Ascending aorta (tissue), 2 donors: Measurements from ENCODE around the gene SAPCD2. TPM values are rescaled to one million over a fixed set of nuclear protein-coding genes. Genes with fewer than 3 reads are reported as not detected.

Experiments
- DNase-seq, 2 donors: peaks; one replicate each; pipeline ENCODE4 v3.0.0-alpha.2; 2019; ENCODE audit warnings: low spot score in 2 of 2
- H3K27ac ChIP-seq, 2 donors: fragments of 200-600 bp; sonication (generic); one replicate each; pipeline ENCODE4 v1.5.1; 2016 to 2017; ENCODE audit warnings: mild to moderate bottlenecking in 1 of 2
- H3K27me3 ChIP-seq: fragments of 200-600 bp; sonication (generic); one replicate; pipeline ENCODE4 v1.5.1; 2017
- H3K36me3 ChIP-seq, 2 donors: fragments of 200-600 bp; sonication (generic); one replicate each; pipeline ENCODE4 v1.5.1; 2016
- H3K4me1 ChIP-seq, 2 donors: fragments of 200-600 bp; sonication (generic); one replicate each; pipeline ENCODE4 v1.5.1; 2016 to 2017; ENCODE audit warnings: mild to moderate bottlenecking in 1 of 2
- H3K4me3 ChIP-seq, 2 donors: fragments of 200-600 bp; sonication (generic); one replicate each; pipeline ENCODE4 v1.5.1; 2016 to 2017; ENCODE audit warnings: mild to moderate bottlenecking in 1 of 2
- H3K9me3 ChIP-seq, 2 donors: fragments of 200-600 bp; sonication (generic); one replicate each; pipeline ENCODE4 v1.5.1; 2016
- intact Hi-C: fragments of 100-400 bp; cut with DNase I; formaldehyde crosslinking; loops from one replicate; pipeline ENCODE4 v1.15.1; 2023
- total RNA-seq: library from RNA; depleted of rRNA; stranded (reverse); fragments of >200 nt; gene quantifications from one replicate; pipeline ENCODE4 v1.1.0, GENCODE V29; 2016
- TF ChIP-seq, protein P1 (sequence below), 3 experiments: fragments of 200-600 bp in 2 of 3; fragments of 450-650 bp in 1 of 3; sonication (generic) in 2 of 3; IDR thresholded peaks; one replicate each; pipeline ENCODE4 v1.5.1; 2016 to 2019; ENCODE audit warnings: antibody characterized with exemption in 3 of 3, mild to moderate bottlenecking in 1 of 3, moderate library complexity in 1 of 3

SAPCD2 gene
- total RNA-seq, 1 donor from 2014 or later, result 8.7 TPM

DNA sequence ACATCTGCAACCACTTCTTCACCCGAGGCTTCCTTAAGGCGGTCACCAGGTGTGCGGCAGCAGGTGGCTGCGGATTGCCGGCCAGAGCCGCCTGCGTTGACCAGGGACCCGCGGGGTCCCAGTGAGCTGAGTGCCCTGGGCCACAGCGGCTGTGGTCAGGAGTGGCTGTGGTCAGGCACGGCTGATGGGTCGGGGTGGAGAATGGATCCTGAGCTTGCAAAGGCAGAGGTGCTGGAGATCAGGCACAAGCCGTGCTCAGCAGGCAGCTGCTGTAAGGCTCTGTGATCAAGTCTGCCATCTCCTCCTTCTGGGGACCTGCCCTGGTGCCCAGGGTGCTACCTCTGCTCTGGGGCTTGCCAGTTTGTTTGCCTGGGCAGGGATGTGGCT is 9.0 kb upstream of the SAPCD2 start:
- intact Hi-C loops, result no loop called here

DNA sequence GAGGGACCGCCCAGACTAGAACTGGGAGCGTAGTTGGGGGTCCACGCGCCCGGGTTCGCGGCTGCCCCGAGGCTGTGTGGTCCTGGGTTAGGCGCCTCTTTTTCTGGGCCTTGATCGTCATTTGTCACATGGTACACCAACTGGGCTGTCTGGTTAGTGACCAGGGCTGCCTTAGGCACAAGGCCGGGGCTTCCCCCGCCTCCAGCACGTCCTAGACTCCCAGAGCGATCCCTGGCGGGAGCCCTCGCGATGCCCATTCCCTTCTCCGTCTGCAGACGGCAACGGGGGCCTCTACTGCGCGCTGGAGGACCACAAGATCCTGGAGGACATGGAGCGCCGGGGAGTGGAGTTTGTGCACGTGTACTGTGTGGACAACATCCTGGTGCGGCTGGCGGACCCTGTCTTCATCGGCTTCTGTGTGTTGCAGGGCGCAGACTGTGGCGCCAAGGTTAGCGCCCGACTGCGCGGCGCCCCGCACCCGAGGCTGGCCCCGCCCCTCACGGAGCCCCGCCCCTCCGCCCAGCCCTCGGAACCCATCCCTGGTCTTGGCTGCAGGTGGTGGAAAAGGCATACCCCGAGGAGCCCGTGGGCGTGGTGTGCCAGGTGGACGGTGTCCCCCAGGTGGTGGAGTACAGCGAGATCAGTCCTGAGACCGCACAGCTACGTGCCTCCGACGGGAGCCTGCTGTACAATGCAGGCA is 8.5 kb upstream of the SAPCD2 start:
- DNase-seq, result no peak
- TF ChIP-seq, protein P1, sequence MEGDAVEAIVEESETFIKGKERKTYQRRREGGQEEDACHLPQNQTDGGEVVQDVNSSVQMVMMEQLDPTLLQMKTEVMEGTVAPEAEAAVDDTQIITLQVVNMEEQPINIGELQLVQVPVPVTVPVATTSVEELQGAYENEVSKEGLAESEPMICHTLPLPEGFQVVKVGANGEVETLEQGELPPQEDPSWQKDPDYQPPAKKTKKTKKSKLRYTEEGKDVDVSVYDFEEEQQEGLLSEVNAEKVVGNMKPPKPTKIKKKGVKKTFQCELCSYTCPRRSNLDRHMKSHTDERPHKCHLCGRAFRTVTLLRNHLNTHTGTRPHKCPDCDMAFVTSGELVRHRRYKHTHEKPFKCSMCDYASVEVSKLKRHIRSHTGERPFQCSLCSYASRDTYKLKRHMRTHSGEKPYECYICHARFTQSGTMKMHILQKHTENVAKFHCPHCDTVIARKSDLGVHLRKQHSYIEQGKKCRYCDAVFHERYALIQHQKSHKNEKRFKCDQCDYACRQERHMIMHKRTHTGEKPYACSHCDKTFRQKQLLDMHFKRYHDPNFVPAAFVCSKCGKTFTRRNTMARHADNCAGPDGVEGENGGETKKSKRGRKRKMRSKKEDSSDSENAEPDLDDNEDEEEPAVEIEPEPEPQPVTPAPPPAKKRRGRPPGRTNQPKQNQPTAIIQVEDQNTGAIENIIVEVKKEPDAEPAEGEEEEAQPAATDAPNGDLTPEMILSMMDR (IDR thresholded peaks at IDR 0.05), result no peak
- no peaks in the 10 kb centered on the region for H3K27me3 ChIP-seq
- no peak overlapping the region for H3K27ac ChIP-seq
- intact Hi-C loops, result no loop called here
- peaks cover 8 to 10% of the 10 kb centered on the region in 2 donors for H3K36me3 ChIP-seq
- peak overlapping the region in 1 of 2 donors; percentile 79 for H3K4me3 ChIP-seq
- no peaks in the 10 kb centered on the region for H3K9me3 ChIP-seq
- H3K4me1 ChIP-seq, result peaks cover 5 to 10% of the 10 kb centered on the region in 2 donors

More for the DNA sequence above, 9.0 kb upstream of the SAPCD2 start:
- H3K36me3 ChIP-seq, result peaks cover 8 to 10% of the 10 kb centered on the region in 2 donors
- no peak overlapping the region for H3K27ac ChIP-seq
- H3K9me3 ChIP-seq, result no peaks in the 10 kb centered on the region
- H3K4me1 ChIP-seq, result peaks cover 5 to 10% of the 10 kb centered on the region in 2 donors
- no peak for DNase-seq
- H3K4me3 ChIP-seq, result no peak overlapping the region
- TF ChIP-seq, protein P1 (IDR thresholded peaks at IDR 0.05), result no peak
- H3K27me3 ChIP-seq, result no peaks in the 10 kb centered on the region

DNA sequence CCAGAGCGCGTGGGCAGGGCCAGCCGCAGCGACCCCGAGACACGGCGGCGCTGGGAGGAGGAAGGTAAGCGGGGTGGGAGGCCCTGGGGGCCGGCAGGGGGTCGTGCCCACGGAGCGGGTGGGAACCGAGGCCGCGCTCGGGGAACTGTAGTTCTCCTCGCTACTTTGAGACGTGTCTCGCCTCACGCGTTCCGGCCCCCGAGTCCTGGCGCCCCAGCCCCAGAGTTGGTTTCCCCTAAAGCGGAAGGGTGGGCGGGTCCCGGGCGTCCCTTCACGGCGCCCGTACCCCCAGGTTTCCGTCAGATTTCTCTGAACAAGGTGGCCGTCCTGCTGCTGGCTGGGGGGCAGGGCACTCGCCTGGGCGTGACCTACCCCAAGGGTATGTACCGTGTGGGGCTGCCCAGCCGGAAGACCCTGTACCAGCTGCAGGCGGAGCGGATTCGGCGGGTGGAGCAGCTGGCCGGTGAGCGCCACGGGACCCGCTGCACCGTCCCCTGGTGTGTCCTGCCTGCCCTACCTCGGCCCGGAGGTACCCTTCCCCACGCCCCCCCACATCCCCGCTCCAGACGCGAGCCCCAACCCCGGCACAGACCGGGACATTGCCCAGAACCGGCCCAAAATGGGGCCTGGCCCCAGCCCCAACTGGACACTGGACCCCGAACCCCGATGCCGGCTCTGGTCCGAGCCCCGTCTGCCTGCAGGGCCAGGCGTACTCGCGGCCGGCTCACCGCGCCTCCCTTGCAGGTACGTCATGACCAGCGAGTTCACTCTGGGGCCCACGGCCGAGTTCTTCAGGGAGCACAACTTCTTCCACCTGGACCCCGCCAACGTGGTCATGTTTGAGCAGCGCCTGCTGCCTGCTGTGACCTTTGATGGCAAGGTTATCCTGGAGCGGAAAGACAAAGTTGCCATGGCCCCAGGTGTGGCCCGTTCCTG is 7.7 kb upstream of the SAPCD2 start:
- Histone ChIP-seq H3K27me3 (no peaks in the 10 kb centered on the region), H3K36me3 (peaks cover 8 to 10% of the 10 kb centered on the region in 2 donors), H3K27ac (no peak overlapping the region), H3K4me3 (peak overlapping the region; percentile 53 to 79), H3K9me3 (no peaks in the 10 kb centered on the region), H3K4me1 (peaks cover 5 to 10% of the 10 kb centered on the region in 2 donors)
- TF ChIP-seq, protein P1 (IDR thresholded peaks at IDR 0.05), result no peak
- DNase-seq, result no peak
- intact Hi-C loops, result no loop called here

DNA sequence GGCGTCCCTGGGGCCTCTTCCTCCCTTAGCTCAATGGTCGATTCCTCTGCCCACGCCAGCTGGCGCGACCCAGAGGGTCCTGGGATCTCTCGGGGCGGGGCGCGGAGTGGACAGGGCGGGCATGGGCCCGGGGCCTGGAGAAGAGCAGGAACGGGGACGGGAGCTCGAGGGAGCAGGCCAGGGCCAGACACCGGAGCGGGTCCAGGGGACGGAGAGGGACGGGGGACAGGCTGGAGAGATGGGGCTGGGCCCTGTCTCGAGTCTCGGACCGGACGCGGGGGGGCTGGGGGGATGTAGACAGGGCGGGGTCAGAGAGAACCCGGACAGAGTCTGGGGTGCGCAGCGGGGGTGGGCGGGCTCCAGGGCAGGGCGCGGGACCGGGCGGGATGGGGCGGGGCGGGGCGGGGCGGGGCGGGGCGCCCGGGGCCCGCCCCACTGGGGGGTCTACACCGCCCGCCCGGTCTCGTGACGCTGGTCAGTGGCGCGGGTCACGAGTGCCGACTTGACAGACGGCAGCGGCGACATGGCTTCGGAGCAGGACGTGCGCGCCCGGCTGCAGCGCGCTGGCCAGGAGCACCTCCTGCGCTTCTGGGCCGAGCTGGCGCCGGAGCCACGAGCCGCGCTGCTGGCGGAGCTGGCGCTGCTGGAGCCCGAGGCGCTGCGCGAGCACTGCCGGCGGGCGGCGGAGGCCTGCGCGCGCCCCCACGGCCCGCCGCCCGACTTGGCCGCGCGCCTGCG is 6.8 kb upstream of the SAPCD2 start, which contains the start of gene UAP1L1:
TSS of gene UAP1L1 (plus strand) at position 508 of the 738 bp plus-strand sequence. CDS start at position 524, 16 bp downstream.
- Histone ChIP-seq H3K36me3 (peaks cover 8 to 10% of the 10 kb centered on the region in 2 donors), H3K27ac (peak within 1 kb of the TSS; percentile 9 to 12), H3K4me3 (peak within 1 kb of the TSS; percentile 53 to 79), H3K27me3 (no peaks in the 10 kb centered on the region), H3K9me3 (no peaks in the 10 kb centered on the region), H3K4me1 (peaks cover 5 to 10% of the 10 kb centered on the region in 2 donors)
- peak in 1 of 2 donors; percentile 82 for DNase-seq
- intact Hi-C loops, result no loop called here
- TF ChIP-seq, protein P1 (IDR thresholded peaks at IDR 0.05), result no peak

DNA sequence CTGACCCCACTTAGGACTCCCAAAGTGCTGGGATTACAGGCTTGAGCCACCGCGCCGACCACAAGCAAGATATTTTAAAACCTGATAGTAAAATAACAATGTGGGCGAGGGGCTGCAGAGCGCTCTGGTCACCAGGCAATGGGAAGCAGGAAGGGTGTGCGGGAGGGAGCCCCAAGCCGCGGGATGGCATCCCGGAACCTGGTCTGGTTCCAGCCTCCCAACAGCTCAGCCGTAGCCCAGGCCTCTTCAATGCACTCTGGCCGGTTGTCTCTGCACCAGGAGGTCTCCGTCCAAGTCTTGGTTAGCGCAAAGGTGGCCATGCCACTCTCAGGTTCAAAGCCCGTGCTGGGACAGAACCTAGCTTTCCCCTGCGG is 6.3 kb upstream of the SAPCD2 start:
- Histone ChIP-seq H3K4me1 (peaks cover 5 to 10% of the 10 kb centered on the region in 2 donors), H3K27me3 (no peaks in the 10 kb centered on the region), H3K4me3 (peak overlapping the region; percentile 53 to 79), H3K36me3 (peaks cover 8 to 10% of the 10 kb centered on the region in 2 donors), H3K27ac (peak overlapping the region; percentile 9 to 12), H3K9me3 (no peaks in the 10 kb centered on the region)
- intact Hi-C loops, result no loop called here
- DNase-seq, result no peak
- TF ChIP-seq, protein P1 (IDR thresholded peaks at IDR 0.05), result no peak
